H7 (cell line): ENCODE results near the gene H6PD. TPM values are rescaled to one million over a fixed set of nuclear protein-coding genes. Genes with fewer than 3 reads are reported as not detected.

Experiments
- DNase-seq: peaks from one replicate; pipeline ENCODE4 v3.0.0; 2012
- H3K27me3 ChIP-seq: 2 replicates; pipeline ENCODE4 v1.6.0; 2011; ENCODE audit warnings: mild to moderate bottlenecking, low read length; ENCODE audit not compliant: control insufficient read depth, insufficient read depth
- H3K36me3 ChIP-seq: replicated peaks from 2 replicates; pipeline ENCODE4 v1.5.1; 2011; ENCODE audit warnings: low read length; ENCODE audit not compliant: control insufficient read depth, insufficient read depth
- H3K4me3 ChIP-seq: 2 replicates; pipeline ENCODE4 v1.5.1; 2011; ENCODE audit warnings: low read depth, mild to moderate bottlenecking, control low read depth, low read length, moderate library complexity; ENCODE audit not compliant: insufficient read depth
- total RNA-seq: library from RNA; depleted of rRNA; stranded (reverse); fragments of >200 nt; shearing (Covaris generic); gene quantifications from 2 replicates; pipeline ENCODE4 v1.2.3, GENCODE V29; 2014

Gene H6PD
- total RNA-seq, 1 experiment from 2014 or later = 13.9 TPM

DNA sequence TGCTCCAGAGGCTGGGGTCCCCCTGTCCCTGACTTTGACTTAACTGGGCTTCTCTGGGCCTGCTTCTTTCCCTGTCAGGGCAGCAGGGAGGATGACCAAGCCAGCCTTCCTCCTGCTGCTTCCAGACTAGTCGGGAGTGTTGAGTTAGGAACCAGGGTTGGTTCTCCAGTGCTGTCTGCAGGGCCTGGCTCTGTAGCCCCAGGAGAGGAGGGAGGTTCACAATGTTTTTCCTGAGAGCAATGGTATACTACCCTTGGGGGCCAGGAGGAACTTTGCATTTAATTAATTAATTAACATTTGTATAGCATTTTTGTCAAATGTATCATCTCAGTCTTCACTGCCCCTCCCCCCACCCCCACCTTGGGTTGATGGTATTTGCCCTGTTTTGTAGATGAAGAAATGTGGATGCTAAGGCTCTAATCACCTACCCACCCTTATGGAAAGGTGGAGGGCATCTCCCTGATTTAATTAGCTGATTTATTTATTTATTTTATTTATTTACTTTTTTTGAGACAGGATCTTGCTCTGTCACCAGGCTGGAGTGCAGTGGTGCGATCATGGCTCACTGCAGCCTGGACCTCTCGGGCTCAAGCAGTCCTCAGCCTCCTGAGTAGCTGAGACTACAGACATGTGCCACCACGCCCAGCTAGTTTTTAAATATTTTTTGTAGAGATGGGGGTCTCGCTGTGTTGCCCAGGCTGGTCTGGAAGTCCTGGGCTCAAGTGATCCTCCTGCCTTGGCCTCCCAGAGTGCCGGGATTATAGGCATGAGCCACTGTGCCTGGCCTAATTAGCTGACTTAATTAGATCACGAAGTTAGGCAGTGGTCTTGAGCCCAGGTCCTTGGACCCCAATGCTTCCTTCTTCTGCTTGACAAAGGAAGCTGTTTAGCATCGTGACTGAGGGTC, 6.6 kb downstream of the H6PD start:
- peak; percentile 68 for DNase-seq
- H3K4me3 ChIP-seq = no peak overlapping the region
- H3K27me3 ChIP-seq = no peaks in the 10 kb centered on the region
- no peaks in the 10 kb centered on the region; the same call in 1 of the 2 replicates for H3K36me3 ChIP-seq

DNA sequence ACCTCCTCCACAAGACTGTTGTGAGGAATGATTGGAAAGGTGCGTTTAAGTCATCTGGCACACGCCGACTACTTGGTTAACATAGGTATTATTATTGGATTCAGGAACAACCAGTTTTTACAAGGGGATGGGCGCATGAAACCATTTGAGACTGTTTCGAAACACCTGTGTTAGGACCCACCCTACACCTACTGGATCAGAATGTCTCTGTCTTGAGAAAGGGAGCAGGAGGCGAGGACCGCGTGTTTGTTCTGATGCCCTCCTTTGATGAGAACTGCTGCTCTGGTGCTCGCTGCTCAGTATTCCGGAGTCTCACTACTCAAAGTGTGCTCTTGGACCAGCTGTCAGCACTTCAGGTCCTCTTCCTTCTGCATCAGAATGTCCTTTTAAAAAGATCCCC, 7.3 kb downstream of the H6PD start:
- no peaks in the 10 kb centered on the region for H3K27me3 ChIP-seq
- peak; percentile 48 for DNase-seq
- H3K36me3 ChIP-seq = no peaks in the 10 kb centered on the region; the same call in 1 of the 2 replicates
- H3K4me3 ChIP-seq = no peak overlapping the region

DNA sequence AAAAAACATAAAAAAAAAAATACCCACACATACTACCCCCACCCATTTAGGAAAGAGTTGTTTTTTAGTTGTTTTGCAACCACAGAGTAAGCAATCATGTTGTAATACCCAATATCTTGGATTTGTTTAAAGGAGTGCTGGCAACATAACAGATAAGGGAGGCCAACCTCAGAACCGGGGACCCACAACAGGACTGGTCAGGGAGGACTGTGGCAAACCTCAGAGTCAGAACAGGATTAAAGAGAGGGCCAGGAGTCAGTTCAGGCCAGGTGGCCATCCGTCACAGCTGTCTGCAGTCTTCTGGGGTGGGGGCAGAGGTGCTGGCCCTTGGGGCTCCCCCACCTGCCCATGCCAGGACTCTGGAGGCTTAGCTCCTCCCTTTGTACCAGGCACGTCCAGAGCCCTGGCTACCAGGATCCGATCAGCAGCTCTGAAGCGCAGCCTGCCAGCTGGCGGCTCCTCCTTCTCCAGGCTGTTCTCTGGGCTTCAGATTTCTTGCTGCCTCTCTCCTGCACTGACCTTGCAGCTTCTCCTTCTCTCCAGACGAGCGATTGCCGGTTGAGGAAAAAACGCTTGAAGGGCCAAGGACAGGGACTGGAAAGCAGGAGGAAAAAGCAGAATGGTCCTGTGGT, 7.9 kb downstream of the H6PD start:
- DNase-seq = peak; percentile 70
- no peak overlapping the region for H3K4me3 ChIP-seq
- H3K36me3 ChIP-seq = no peaks in the 10 kb centered on the region; the same call in 1 of the 2 replicates
- H3K27me3 ChIP-seq = no peaks in the 10 kb centered on the region

DNA sequence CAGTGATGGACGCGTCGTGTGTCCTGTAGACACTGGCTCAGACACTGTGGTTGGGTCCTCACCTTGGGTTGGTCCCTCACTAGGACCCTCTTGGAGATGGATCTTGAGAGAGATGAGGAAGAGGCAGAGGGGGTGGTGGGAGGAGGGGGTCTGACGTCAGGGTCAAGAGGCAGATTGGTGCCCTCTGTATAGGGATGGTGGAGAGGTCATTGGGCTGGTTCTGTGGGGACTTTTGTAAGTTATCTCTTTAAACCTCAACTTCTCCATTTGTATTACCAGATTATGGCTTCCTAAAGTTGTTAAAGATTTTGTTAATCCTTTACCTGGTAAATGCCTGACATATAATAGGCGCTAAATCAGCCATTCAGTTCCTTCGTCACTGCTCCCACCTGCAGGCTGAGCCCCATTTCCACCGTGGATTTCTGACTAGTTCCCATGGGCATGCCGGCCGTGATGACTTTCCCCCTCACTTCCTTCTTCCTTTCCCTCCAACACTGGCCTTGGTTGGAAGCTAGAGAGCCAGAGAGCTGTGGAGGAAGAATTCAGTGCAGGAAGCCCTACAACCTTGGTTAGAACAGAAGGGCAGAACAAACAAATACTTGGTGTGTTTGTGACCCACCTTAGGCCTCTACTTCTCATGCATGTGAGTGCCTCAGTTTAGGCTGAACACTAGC, 8.6 kb downstream of the H6PD start:
- Histone ChIP-seq H3K36me3 (no peaks in the 10 kb centered on the region; the same call in 1 of the 2 replicates), H3K27me3 (no peaks in the 10 kb centered on the region), H3K4me3 (no peak overlapping the region)
- peak; percentile 37 for DNase-seq

DNA sequence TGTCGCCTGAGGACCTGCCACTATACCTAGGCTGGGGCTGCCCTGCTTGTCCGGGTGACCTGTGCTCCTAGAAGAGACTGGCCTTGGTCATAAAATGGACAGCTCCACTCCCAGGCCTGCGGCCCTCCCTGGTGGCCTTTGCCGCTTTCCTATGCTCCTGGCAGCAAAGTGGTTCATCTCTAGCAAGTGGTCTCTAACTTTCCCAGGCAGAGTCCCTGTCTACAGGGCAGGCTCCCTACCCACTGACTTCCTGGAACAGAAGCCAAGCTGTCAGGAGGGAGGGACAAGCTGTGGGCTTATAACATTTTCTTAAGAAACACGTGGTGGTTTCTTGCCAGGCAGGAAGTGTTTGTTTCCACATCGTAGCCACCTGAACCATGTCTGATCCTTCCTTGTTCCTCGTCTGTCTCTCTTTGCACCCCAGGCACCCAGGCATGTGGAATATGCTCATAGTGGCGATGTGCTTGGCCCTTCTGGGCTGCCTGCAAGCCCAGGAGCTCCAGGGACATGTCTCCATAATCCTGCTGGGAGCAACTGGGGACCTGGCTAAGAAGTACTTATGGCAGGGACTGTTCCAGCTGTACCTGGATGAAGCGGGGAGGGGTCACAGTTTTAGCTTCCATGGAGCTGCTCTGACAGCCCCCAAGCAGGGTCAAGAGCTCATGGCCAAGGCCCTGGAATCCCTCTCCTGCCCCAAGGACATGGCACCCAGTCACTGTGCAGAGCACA, 10.1 kb downstream of the H6PD start:
- no peak for DNase-seq
- Histone ChIP-seq H3K27me3 (no peaks in the 10 kb centered on the region), H3K36me3 (no peaks in the 10 kb centered on the region; the same call in 1 of the 2 replicates), H3K4me3 (no peak overlapping the region)

DNA sequence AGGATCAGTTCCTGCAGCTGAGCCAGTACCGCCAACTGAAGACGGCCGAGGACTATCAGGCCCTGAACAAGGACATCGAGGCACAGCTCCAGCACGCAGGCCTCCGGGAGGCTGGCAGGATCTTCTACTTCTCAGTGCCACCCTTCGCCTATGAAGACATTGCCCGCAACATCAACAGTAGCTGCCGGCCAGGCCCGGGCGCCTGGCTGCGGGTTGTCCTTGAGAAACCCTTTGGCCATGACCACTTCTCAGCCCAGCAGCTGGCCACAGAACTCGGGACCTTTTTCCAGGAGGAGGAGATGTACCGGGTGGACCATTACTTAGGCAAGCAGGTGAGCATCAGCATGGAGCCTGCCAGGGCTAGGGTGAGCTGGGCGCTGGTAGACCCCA, 10.7 kb downstream of the H6PD start:
- no peaks in the 10 kb centered on the region for H3K27me3 ChIP-seq
- H3K36me3 ChIP-seq = no peaks in the 10 kb centered on the region; the same call in 1 of the 2 replicates
- no peak for DNase-seq
- H3K4me3 ChIP-seq = no peak overlapping the region

DNA sequence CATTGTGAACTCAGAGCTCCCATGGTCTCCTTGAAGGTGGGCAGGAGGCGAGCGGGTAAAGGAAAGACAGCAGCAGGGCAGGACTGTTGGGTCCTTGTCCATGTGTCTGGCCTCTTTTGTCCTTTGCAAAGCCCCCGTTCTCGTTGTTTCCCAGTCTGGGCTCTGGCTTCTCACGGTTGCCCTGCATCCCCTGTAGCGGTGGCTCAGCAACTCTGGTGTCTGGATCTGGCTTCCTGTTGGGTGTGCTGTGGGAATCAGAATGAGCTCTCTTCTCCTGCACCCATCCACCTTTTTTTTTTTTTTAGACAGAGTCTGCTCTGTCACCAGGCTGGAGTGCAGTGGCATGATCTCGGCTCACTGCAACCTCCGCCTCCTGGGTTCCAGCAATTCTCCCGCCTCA, 11.1 kb downstream of the H6PD start:
- DNase-seq = no peak
- Histone ChIP-seq H3K36me3 (no peaks in the 10 kb centered on the region; the same call in 1 of the 2 replicates), H3K4me3 (no peak overlapping the region), H3K27me3 (no peaks in the 10 kb centered on the region)

DNA sequence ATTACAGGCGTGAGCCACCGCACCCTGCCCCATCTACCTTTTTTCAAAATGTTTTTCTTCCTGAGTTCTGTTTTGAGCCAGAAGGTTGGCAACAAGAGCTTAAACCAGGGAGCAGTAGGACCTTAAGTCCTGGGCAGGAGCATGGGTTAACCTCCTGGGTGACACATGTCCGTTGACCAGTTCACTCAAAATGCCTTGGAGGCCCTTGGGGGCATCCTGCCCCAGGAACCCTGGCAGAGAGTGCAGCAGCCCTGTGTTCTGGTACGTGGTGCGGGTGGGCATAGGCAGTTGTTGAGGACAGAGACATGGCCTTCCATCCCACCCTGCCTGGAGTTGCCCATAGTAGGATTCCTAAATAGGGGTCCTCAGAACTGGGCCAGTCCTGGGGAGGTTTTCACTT, 11.6 kb downstream of the H6PD start:
- H3K36me3 ChIP-seq = no peaks in the 10 kb centered on the region; the same call in 1 of the 2 replicates
- H3K27me3 ChIP-seq = no peaks in the 10 kb centered on the region
- no peak for DNase-seq
- H3K4me3 ChIP-seq = no peak overlapping the region

DNA sequence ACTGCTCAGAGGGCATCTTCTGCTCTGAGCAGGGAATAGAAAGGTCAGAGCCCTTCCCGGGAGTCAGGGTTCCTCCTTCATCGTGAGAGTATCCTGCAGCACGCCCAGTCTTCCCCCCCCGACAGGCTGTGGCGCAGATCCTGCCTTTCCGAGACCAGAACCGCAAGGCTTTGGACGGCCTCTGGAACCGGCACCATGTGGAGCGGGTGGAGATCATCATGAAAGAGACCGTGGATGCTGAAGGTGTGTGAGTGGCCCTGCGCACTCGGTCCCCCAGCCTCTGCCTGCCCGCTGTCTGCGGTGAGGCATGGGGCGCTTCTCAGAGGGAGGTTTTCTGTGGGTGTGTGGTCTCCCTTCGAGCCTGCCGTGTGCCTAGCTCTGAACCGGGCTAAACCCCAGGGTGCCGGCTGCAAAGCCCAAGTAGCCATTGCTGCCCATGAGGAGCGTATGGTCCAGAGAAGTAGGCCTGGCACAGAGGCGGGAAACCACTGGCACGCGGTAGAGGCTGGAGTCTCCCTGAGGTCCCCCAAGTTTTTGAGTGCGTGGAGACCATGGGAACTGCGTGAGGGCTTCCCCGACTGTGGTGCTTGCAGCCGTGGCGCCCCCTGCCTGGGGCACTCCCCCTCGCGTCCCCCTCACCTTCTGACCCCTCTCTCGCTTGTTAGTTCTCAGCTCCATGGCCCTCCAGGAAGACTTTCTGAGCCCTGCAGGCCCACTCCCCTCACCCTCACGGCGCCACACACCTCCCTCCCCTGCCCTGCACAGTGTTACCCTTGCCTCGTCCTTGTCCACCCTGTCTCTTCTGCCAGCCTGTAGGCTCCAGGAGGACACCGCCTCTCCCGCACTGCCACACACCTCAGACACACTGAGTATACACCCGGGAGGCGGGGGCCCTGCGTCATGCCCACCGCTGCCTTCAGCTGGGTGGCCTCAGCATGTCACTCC, 12.5 kb downstream of the H6PD start:
- Histone ChIP-seq H3K4me3 (no peak overlapping the region), H3K36me3 (no peaks in the 10 kb centered on the region; the same call in 1 of the 2 replicates), H3K27me3 (no peaks in the 10 kb centered on the region)
- peak; percentile 86 for DNase-seq

DNA sequence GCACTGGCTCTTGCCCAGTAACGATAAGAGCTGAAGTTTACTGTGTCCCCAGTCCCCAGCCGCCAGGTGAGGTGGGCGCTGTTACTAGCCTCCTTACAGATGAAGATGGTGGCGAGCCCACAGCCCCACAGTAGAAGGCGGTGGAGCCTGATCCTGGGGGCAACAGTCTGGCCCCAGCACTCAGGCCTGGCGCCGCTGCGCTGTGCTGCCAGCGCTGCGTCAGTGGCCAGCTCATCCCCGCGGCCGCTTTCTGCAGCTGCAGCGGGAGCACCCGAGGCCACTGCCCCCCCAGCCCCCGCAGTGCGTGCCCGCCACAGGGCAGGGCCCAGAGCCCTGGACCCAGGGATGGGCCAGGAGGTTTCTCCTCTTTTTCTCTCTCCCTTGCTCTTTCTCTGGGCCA, 13.3 kb downstream of the H6PD start:
- Histone ChIP-seq H3K4me3 (no peak overlapping the region), H3K36me3 (no peaks in the 10 kb centered on the region; the same call in 1 of the 2 replicates), H3K27me3 (no peaks in the 10 kb centered on the region)
- no peak for DNase-seq

DNA sequence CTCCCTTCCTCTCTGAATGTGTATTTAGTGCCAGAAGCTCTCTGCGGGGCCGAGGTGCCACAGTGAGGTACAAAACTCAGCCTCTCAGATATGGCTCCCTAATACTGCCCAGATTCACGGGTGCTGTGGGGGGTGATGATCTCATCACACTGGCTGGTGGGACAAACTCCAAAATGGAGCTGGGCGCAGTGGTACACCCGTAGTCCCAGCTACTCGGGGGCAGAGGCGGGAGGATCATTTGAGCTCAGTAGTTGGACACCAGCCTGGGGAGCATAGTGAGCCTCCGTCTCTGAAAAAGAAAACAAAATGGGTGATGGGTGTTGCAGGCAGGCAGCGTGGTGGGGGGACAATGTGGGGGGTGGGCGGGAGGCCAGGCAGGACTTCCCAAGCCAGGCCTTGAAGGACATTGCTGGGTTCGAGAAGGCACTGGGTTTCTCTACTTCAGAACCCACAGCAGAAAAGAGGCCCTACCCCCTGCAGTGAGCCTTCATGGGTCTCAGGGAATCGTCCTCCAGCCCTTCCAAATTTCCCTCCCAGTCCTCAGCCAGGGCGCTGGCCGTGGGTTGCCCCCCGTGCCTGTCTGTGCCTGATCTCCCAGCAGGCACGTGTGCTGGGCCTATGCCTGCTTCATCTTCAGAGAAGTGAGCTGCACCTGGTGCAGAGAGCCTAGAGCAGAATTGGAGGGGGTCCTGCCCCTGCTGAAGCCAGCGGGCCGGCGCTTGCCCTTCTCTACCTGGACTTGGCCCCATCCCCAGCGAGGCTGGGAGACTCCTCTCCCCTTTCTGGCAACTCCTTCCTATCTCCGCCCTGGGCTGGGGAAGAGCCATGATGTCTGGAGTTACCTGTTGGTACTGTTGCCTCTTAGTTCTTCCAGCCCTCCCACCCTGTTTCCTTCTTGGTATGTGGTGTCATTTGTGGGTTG, 14.0 kb downstream of the H6PD start:
- DNase-seq = no peak
- no peaks in the 10 kb centered on the region; the same call in 1 of the 2 replicates for H3K36me3 ChIP-seq
- no peaks in the 10 kb centered on the region for H3K27me3 ChIP-seq
- H3K4me3 ChIP-seq = no peak overlapping the region

DNA sequence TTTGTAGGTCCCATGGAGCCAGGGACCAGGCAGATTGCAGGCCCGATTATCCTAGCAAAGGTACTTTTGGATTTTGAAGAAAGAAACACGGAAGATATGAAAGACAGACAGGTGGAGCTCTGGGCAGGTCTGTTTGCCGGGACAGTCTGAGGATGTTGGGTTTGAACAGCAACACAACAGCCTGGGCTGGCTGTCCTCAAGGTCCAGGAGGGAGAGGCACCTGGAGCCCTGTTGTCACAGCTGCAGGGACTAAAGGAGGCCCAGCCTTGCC, 14.6 kb downstream of the H6PD start:
- Histone ChIP-seq H3K36me3 (no peaks in the 10 kb centered on the region; the same call in 1 of the 2 replicates), H3K4me3 (no peak overlapping the region), H3K27me3 (no peaks in the 10 kb centered on the region)
- DNase-seq = no peak
